Heart right ventricle (tissue), 16 donors: Measurements from ENCODE around the gene IFNA17. TPM values are rescaled to one million over a fixed set of nuclear protein-coding genes. Genes with fewer than 3 reads are reported as not detected.

Experiments
- ATAC-seq, 8 donors: fragments of 200-7000 bp; cut with Tn5 transposase; one replicate each; pipeline ENCODE4 v1.9.1; 2020; ENCODE audit warnings: mild to moderate bottlenecking in 8 of 8, moderate library complexity in 8 of 8, moderate number of reproducible peaks in 1 of 8
- DNase-seq, 2 donors: peaks; one replicate each; pipeline ENCODE4 v3.0.0-alpha.2; 2020
- H3K27ac ChIP-seq, 10 donors: fragments of 200-600 bp; sonication (generic) in 2 of 10; one replicate each; pipeline versions ENCODE4 v1.5.0 to v1.8.0; 2020 to 2022; ENCODE audit warnings: mild to moderate bottlenecking in 3 of 10
- H3K27me3 ChIP-seq, 7 donors: fragments of 200-600 bp; one replicate each; pipeline ENCODE4 v1.8.0; 2021 to 2022; ENCODE audit warnings: mild to moderate bottlenecking in 2 of 7
- H3K36me3 ChIP-seq, 9 donors: fragments of 200-600 bp; sonication (generic) in 1 of 9; one replicate each; pipeline versions ENCODE4 v1.5.0 to v1.8.0; 2020 to 2022; ENCODE audit warnings: mild to moderate bottlenecking in 2 of 9
- H3K4me1 ChIP-seq, 9 donors: fragments of 200-600 bp; sonication (generic) in 1 of 9; one replicate each; pipeline versions ENCODE4 v1.5.0 to v1.8.0; 2020 to 2022; ENCODE audit warnings: mild to moderate bottlenecking in 4 of 9
- H3K4me3 ChIP-seq, 10 donors: fragments of 200-600 bp; sonication (generic) in 2 of 10; one replicate each; pipeline versions ENCODE4 v1.5.0 to v1.8.0; 2020 to 2022; ENCODE audit warnings: mild to moderate bottlenecking in 7 of 10, moderate library complexity in 2 of 10
- H3K9me3 ChIP-seq, 11 donors: fragments of 200-600 bp in 10 of 11; sonication (generic) in 2 of 11; one replicate each; pipeline versions ENCODE4 v1.5.0 to v1.8.0; 2013 to 2022; ENCODE audit warnings: mild to moderate bottlenecking in 2 of 11, control low read depth in 1 of 11, moderate library complexity in 1 of 11
- WGBS, 2 donors: extraction: QIAGEN DNeasy Blood & Tissue Kit; methylation state at CpG; one replicate each; pipeline ENCODE4 v1.1.7; 2013; ENCODE audit warnings: inconsistent platforms in 1 of 2; 5-methylcytosine and 5-hydroxymethylcytosine counted together
- intact Hi-C, 10 donors: fragments of 100-400 bp; cut with DNase I; formaldehyde crosslinking; loops; one replicate each; pipeline versions ENCODE4 v1.11.1 to v1.14.2; 2022
- long read RNA-seq, 3 donors: library from polyadenylated mRNA; unstranded; transcript quantifications; one replicate each; pipeline ENCODE4 v2.0.0, GENCODE V29; 2020 to 2021
- polyA plus RNA-seq, 2 donors: library from polyadenylated mRNA; stranded (reverse); fragments of 200-250 nt; gene quantifications; one replicate each; pipeline ENCODE4 v1.2.3, GENCODE V29; 2013
- total RNA-seq, 10 donors: library from RNA; stranded (reverse); fragmentation: NEBNext Ultra II Directional in 3 of 10; extraction: Animal tissue kit (Norgen Biotek cat#: 25700) in 3 of 10; gene quantifications; one replicate each; pipeline versions ENCODE4 v1.2.1 to v1.2.4, GENCODE V29; 2021 to 2023
- TF ChIP-seq, protein P1 (sequence below), 9 donors: fragments of 200-600 bp; sonication (generic) in 2 of 9; IDR thresholded peaks; one replicate each; pipeline versions ENCODE4 v1.5.0 to v1.8.0; 2021 to 2022; ENCODE audit warnings: antibody characterized with exemption in 9 of 9, mild to moderate bottlenecking in 5 of 9, moderate library complexity in 1 of 9
- donor health status: Arrhythmogenic right ventricular cardiomyopathy.
- donor health status: ischemic (EF 13 %, LVEDD 7.1; RV severe dilation, severe dysfunction).
- donor health status: healthy with polysubstance abuse.
- donor health status: DM: no; HTN: yes; CAD: no.
- donor health status: DM: no; HTN: no; CAD: no.
- donor health status: ischemic (EF 25% LVEDD 6.9; RV normal size, moderate dysfunction).
- donor health status: ischemic (EF 25% LVEDD 5.7; RV mildly dilated, moderate dysfunction).
- donor health status: healthy.
- donor health status: DM: yes; HTN: yes; CAD: no.
- donor health status: Ischemic cardiomyopathy.
- donor health status: ischemic (EF 35%, LVEDD 5.7; RV mildly dilated, moderate dysfunction).
- donor health status: nonischemic (EF 11% LVEDD 7.7; RV severe dilation, severe dysfunction).
- donor health status: DM: yes; HTN: yes; CAD: no.
- donor health status: PGD.
- donor health status: ischemic (EF 29% LVEDD 5.4; RV normal size, mild dysfunction).
- donor health status: nonischemic (EF 23%, LVEDD 6.1; RV moderate dilation, normal function).

The IFNA17 gene
- total RNA-seq: not detected
- not detected for polyA plus RNA-seq
- long read RNA-seq, donor 1: 0 reads
- long read RNA-seq, donor 2: 0 reads
- long read RNA-seq, donor 3: 0 reads

DNA sequence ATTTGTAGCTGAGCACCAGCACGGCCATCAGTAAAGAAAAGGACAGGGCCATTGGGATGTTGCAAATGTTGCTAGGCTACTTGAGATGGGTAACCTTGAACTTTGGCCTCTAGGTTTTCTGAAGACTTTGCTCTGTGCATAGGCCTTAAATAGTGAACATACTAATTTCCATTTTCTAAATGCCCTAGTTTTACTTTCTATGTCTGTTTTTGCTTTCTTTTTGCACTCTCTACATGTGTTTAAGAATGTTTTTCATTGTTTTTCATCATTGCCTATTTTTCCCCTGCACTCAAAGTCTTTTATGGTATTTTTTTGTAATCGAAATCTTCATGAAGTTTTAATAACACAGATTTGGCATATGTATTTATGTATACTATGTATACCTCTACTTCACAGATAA lies at the start of gene IFNA17:
Gene IFNA17 (minus strand): TSS at position 101 of the 400 bp plus-strand sequence. CDS start 49 bp downstream, at position 52.
- intact Hi-C loops: no loop called here
- TF ChIP-seq, protein P1, sequence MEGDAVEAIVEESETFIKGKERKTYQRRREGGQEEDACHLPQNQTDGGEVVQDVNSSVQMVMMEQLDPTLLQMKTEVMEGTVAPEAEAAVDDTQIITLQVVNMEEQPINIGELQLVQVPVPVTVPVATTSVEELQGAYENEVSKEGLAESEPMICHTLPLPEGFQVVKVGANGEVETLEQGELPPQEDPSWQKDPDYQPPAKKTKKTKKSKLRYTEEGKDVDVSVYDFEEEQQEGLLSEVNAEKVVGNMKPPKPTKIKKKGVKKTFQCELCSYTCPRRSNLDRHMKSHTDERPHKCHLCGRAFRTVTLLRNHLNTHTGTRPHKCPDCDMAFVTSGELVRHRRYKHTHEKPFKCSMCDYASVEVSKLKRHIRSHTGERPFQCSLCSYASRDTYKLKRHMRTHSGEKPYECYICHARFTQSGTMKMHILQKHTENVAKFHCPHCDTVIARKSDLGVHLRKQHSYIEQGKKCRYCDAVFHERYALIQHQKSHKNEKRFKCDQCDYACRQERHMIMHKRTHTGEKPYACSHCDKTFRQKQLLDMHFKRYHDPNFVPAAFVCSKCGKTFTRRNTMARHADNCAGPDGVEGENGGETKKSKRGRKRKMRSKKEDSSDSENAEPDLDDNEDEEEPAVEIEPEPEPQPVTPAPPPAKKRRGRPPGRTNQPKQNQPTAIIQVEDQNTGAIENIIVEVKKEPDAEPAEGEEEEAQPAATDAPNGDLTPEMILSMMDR (IDR thresholded peaks at IDR 0.05): no peak
- WGBS, 2 donors: 60 to 81% methylated on average over 2 of the region's 2 CpGs

DNA sequence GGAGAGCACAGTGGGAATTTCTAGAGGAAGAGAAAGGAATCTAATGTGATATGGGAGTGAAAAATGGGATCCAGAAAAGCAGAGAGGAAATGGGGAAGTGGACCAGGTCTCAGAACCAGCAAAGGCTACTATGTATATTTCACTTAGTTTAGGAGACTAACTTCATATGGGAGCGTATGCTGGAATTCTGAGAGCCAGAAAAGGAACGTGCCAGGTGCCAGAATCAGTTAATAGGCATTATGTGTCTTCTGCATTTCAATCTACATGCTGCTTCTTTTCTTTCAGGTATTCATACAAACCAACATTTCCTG lies 40.3 kb upstream of the IFNA17 start:
- no peak overlapping the region for H3K4me3 ChIP-seq
- TF ChIP-seq, protein P1 (IDR thresholded peaks at IDR 0.05): no peak
- no peaks in the 10 kb centered on the region for H3K36me3 ChIP-seq
- no peak overlapping the region for H3K27ac ChIP-seq
- ATAC-seq (no peak), DNase-seq (no peak)
- no peaks in the 10 kb centered on the region for H3K4me1 ChIP-seq
- WGBS, 2 donors: 45 to 49% methylated on average over 2 of the region's 2 CpGs
- H3K27me3 ChIP-seq: peaks cover 0 to 23% (median 11%) of the 10 kb centered on the region in 7 donors
- peaks cover 0 to 23% (median 0%) of the 10 kb centered on the region in 11 donors for H3K9me3 ChIP-seq
- intact Hi-C loops: no loop called here

More for the DNA sequence above, at the start of gene IFNA17:
- H3K36me3 ChIP-seq: no peaks in the 10 kb centered on the region
- H3K9me3 ChIP-seq: no peaks in the 10 kb centered on the region
- no peak for DNase-seq
- H3K4me1 ChIP-seq: no peaks in the 10 kb centered on the region
- H3K27me3 ChIP-seq: no peaks in the 10 kb centered on the region
- H3K4me3 ChIP-seq: no peak within 1 kb of the TSS
- H3K27ac ChIP-seq: no peak within 1 kb of the TSS
- ATAC-seq: no peak

DNA sequence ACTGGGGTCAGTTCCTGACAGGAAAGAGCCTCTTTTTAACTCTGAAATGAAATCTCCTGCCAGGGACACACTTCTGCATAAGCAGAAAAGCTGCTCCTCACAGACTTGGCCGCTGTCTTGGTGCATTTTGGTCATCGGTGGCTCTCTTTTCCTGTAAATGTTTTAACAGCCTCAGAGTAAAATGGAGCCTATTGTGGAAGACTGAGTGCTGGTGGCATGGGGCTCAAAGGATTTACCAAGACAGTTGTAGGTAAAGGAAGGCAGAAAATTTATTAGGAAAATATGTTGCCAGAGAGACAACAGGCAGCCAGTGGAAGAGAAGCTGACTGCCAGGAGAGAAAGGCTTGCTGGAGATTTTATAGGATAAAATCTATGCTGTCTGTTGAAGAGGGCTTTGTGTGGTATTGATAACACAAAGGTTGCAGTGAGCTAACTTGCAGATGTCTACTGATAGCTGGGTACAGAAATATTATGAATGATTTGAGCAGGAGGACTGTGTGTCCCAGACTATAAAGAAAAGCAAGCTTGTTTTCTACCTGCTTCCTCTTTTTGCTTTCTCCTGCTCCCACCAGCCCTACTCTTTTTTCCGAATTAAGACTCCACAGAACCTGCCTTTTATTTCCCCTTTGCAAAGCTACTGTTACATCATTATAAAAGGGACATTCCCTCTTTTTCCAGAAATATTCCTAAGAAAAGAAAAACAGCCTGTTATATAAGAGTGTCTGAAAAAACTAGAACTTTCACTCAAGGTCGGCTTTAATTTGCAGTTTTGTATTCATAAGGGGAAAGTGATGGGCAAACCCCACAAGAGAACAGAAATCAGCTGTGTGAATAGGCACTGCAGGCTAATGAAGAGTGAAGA lies 39.7 kb upstream of the IFNA17 start:
- peaks cover 0 to 22% (median 0%) of the 10 kb centered on the region in 11 donors for H3K9me3 ChIP-seq
- WGBS, 2 donors: 48 to 67% methylated on average over 4 of the region's 4 CpGs
- H3K4me1 ChIP-seq: no peaks in the 10 kb centered on the region
- H3K27me3 ChIP-seq: peaks cover 0 to 23% (median 11%) of the 10 kb centered on the region in 7 donors
- no peaks in the 10 kb centered on the region for H3K36me3 ChIP-seq
- ATAC-seq (no peak), DNase-seq (no peak)
- no peak overlapping the region for H3K4me3 ChIP-seq
- intact Hi-C loops: no loop called here
- no peak overlapping the region for H3K27ac ChIP-seq
- TF ChIP-seq, protein P1 (IDR thresholded peaks at IDR 0.05): no peak

DNA sequence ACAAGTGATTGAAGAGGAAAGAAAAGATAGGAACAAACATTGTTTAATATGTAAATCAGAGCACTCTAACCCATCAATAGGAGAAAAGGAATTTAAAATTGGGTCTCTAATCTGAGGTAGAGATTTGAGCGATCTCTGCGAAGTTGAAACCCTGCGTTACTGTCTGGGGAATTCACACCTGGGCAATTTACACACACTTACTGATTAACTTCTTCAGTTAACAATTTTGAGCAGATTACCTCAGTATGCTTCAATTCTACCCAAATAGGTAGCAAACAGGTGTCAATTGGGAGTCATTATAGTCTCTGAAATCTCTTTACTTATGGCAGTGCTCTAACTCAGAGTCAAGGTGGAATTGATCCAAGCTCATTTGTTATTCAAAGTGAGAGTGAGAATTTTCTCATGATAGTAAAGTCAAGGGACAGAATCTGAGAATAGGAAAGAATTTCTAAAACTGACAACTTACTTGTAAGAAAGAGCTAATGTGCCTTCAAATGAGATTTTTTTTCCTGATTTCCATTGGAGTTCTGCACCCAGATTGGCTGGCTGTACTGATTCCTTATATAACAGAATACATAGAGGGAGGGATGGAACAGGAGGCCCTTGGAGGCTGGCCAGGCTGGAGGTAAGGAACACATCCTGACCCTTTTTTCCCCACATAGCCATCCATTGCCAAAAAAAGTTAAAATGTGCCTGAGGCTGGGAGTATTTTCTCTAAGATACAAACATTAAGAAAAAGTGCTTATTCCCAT lies 38.9 kb upstream of the IFNA17 start:
- Histone ChIP-seq H3K9me3 (peaks cover 0 to 16% (median 0%) of the 10 kb centered on the region in 11 donors), H3K4me1 (no peaks in the 10 kb centered on the region), H3K27me3 (peaks cover 0 to 26% (median 11%) of the 10 kb centered on the region in 7 donors), H3K36me3 (no peaks in the 10 kb centered on the region), H3K4me3 (no peak overlapping the region), H3K27ac (no peak overlapping the region)
- 20 to 22% methylated on average over 3 of the region's 3 CpGs for WGBS, 2 donors
- intact Hi-C loops: no loop called here
- ATAC-seq (no peak), DNase-seq (no peak)
- TF ChIP-seq, protein P1 (IDR thresholded peaks at IDR 0.05): no peak
